Measurements from ENCODE around the gene BICRA.

DNA sequence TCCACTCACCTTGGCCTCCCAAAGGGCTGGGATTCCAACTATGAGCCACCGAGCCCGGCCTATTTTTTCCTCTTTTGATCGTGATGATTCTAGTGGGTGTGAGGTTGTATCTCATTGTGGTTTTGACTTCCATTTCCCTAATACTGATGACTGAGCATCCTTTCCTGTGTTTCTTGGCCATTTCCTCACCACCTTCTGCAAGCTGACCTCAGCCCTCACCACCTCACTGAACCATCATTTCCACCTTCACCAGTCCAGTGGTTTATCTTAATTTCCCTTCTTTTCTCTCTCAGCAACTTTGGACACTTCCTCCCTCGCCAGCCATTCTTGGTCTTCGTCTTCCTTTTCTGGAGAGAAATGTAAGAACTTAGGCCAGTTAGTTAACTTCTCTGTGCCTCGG, 13.0 kb upstream of the BICRA start:
- TF ChIP-seq, protein P1, sequence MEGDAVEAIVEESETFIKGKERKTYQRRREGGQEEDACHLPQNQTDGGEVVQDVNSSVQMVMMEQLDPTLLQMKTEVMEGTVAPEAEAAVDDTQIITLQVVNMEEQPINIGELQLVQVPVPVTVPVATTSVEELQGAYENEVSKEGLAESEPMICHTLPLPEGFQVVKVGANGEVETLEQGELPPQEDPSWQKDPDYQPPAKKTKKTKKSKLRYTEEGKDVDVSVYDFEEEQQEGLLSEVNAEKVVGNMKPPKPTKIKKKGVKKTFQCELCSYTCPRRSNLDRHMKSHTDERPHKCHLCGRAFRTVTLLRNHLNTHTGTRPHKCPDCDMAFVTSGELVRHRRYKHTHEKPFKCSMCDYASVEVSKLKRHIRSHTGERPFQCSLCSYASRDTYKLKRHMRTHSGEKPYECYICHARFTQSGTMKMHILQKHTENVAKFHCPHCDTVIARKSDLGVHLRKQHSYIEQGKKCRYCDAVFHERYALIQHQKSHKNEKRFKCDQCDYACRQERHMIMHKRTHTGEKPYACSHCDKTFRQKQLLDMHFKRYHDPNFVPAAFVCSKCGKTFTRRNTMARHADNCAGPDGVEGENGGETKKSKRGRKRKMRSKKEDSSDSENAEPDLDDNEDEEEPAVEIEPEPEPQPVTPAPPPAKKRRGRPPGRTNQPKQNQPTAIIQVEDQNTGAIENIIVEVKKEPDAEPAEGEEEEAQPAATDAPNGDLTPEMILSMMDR (IDR thresholded peaks at IDR 0.05; ENCODE audit: low read length), result no peak
- no peak for TF ChIP-seq EZH2 (IDR thresholded peaks at IDR 0.05; ENCODE audit: borderline replicate concordance, low read length)
